OCI-M2 (cell line): Measurements from ENCODE around the gene BTG4.

Experiments
- DNase-seq: peaks from one replicate; lab custom pipeline; 2025; ENCODE audit not compliant: unreplicated experiment; lab: John Stamatoyannopoulos, UW

BTG4 gene

DNA sequence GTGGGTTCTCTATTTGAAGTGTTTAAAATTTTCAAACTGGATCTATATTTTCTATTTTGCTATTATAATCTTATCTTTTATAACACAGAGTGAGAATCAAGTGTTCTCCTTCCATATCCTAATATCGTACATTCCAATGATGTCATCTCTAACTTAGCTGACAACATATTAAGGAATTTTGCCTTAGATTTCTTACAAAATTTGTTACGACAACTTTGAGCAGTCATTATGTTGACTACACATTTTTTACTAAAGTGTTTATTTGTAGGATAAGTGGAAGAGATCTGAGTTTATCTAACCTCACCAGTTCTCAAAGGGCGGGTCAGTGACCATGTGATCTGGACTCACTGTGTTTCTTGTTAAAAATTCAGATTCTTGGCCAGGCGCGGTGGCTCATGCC lies 12.7 kb downstream of the BTG4 start:
- no peak for DNase-seq

- DNase-seq: no peak
Measured at GRCh38 chr11:111494040-111494439, 18.1 kb downstream of the BTG4 start.

- no peak for DNase-seq
Measured at GRCh38 chr11:111490496-111490895, 21.7 kb downstream of the BTG4 start.

DNA sequence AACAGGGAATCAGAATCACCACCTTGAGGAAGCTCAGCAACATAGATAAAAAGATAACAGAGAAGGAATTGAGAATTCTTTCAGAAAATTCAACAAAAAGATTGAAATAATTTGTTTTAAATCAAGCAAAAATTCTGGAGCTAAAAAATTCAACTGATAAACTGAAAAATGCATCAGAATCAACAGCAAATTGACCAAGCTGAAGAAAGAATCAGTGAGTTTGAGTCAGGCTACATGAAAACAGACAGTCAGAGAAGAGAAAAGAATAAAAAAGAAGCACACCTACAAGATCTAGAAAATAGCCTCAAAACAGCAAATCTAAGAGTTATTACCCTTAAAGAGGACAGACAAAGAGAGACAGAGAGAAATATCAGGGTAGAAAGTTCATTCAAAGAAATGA lies 28.8 kb downstream of the BTG4 start:
- no peak for DNase-seq

DNA sequence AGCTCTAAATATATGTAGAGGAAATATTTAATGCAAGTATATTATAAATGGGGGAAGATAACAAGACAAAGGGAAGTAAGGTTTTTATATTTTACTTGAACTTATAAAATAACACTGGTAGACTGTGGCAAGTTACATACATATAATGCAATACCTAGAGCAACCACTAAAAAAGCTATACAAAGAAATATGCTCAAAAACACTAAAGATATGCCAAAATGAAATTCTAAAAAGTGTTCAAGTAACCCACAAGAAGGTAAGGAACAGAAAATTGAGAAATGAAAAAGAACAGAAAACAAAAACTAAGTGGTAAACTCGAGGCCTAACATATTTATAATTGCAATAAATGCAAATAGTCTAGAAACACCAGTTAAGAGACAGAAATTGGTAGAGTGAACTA lies 32.5 kb downstream of the BTG4 start:
- no peak for DNase-seq

DNA sequence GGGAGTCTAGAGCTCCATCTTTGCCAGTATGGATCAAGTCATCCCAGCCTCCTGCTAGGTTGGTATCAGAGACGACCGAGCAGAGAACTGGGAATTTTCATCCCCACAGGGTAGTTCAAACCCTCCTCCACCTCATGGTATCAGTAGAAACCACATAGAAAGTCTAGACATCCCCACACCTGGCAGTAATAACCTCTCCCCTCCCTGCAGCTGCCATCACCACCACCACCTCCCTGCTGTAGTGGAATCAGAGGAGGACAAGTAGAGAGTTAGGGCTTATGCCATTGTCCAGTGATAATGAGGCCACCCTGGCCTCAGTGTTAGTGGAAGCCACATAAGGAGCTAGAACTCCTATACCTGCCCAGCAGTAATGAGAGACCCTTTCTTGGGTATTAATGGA lies 34.3 kb downstream of the BTG4 start:
- DNase-seq: no peak

DNA sequence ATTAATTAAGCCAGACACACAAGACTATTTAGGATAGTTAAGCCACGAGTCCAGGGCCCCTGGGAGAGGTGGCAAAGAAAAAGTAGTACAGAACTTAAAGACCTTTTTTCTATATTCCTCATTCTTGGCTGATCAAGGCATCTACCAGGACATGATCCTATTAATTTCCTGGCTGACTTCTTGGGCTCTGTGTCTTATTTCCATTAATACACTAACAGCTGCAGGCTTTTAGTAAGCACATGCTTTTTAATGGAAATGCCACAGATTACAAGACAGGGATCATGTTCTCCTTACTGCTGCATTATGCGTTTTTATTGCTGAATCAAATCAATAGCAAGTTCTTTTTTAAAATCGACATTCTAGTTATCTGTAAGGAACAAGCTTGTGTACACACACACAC lies 35.2 kb downstream of the BTG4 start:
- no peak for DNase-seq

DNA sequence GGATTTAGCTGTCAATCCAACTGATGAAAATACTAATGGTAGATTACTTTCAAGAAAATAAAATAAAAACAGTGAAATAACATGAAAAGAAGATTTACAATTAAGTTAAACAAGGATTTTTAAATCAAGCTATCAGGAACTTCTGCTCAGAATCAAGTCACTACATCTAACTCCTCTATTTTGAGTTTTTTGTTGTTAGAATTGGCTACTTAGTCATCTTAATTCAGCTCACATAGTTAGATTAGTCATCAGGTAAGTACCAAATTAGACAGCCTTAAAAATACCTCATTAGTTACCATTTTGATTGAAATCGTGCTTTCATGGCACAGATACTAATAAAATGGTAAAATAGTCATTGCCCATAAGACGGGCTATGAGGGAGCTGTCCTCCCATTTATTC lies 35.8 kb downstream of the BTG4 start:
- no peak for DNase-seq

GRCh38 chr11:111474432-111474831 lies 37.8 kb downstream of the BTG4 start:
- no peak for DNase-seq

DNA sequence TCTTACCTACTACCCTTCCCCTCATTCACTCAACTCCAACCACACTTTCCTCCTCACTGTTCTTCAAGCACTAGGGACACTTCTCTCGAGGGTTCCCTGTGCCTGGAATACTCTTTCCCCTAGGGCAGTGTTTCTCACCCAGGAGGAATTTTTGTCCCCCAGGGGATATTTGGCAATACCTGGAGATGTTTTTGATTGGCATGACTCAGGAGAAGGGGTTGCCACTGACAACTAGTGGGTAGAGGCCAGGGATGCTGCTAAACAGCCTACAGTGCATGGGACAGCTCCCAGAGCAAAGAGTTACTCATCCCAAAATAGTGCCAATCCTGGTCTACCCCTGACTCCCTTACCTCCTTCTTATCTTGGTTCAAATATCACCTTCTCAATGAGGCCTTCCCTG lies 40.0 kb downstream of the BTG4 start:
- DNase-seq: no peak

- no peak for DNase-seq
Measured at GRCh38 chr11:111469200-111469599, 43.0 kb downstream of the BTG4 start.

DNA sequence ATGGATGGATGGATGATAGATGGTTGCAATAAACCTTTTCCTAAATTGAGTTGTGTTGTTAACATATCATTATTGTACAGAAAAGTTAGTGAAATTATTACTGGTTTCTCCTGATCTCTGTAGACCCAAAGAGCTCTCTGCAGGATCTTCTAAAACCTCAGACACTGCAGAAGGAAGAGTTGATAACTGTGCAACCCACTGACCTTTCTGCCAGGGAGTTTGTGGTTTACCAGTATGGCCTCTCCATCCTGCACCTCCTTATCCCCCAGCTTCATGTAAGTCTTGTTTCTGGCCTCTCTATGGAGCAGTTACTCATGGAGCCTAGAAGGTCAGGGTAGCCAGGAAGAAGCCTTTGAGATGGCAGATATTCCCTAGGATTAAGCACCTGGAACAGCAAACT lies 45.6 kb downstream of the BTG4 start:
- no peak for DNase-seq

DNA sequence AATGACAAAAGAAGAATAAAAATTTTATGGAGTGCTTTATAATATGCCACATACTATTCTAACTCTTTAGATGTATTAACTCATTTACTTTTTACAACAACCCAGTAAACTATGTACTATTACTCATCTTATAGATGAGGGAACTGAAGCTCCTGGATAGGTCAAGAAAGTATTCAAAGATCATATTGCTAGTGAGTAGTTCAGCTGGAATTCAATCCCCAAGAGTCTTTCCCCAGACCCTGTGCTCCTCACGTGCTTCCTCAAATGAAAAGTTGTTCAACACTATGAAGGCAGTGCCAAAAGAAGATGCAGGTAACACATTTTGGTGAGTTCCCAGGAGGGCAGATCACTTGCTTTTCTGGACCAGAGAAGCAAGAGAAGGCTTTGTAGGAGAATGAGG lies 46.8 kb downstream of the BTG4 start:
- no peak for DNase-seq

GRCh38 chr11:111463276-111463675 lies 48.9 kb downstream of the BTG4 start:
- DNase-seq: no peak

DNA sequence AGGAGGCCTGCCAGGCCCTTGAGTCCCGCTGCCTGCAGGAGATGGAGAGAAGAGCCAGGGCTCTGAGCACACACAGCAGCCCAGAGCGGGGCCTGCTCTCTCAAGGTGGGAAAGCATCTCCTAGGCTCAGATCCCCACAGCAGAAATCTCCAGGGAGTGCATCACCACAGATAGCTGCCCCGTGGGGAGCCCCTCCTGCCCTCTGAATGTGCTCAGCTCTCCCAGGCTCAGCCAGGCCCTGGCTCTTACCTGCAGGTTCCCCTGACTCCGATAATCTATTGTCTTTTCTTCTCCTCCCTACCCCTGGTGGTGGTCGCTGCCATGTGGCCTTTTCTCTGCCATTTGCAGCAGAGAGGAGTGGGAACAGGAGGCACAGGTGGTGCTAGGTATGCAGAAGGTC lies 49.9 kb downstream of the BTG4 start:
- no peak for DNase-seq

DNA sequence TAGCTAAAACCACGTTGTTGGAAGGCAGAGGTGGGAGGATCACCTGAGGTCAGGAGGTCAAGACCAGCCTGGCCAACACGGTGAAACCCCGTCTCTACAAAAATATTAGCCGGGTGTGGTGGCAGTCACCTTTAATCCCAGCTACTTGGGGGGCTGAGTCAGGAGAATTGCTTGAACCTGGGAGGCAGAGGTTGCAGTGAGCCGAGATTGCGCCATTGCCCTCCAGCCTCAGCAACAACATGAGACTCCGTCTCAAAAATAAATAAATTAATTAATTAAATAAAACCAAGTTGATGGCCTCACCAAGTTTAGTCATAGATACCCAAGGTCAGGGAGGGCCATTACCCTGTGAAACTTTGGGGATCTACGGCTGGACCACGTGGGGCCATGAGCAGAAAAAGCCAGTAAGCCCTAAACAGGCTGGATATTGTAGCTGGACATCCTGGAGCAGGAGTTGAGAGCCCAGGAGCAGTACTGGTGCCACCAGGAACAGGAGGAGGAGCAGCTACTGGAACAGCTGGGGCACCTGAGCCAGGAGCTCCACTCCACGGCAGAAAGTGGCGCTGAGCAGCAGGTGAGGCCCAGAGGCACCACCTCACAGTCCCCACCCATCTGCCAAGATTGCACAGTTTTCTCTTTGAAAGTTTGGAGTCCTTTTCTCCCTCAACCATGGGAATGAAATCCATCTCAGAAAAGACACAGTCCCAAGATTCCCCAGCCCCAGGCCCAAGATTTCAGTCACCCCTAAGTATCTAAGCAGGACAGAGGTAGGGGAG lies 50.5 kb downstream of the BTG4 start:
- DNase-seq: no peak

DNA sequence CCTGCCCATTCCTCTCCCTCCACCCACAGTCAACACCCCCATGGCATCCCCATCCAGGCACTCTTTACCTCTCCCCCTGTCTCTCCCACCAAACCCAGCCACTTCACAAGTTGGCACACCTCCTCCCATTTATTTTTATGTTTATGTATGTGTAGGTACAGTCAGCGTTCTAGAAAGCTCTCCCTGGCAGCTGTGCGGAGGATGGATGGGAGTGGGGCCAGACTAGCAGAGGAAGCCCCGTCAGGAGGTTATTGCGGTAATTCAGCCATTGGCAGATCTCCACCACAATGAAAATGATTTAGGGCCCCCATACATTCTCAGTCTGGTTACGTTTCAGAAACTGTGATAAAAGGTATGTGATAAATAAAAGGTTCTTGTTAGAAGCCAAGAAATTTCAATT lies 51.3 kb downstream of the BTG4 start:
- DNase-seq: no peak

- DNase-seq: no peak
Measured at GRCh38 chr11:111460340-111460739, 51.8 kb downstream of the BTG4 start.

- DNase-seq: no peak
Measured at GRCh38 chr11:111459506-111460270, 52.5 kb downstream of the BTG4 start.

GRCh38 chr11:111457731-111458368 lies 54.3 kb downstream of the BTG4 start:
- DNase-seq: no peak

GRCh38 chr11:111456859-111457730 lies 55.1 kb downstream of the BTG4 start:
- no peak for DNase-seq
